SK-N-SH treated with all-trans-retinoic acid at 6 μM for 48 hours (cell line): ENCODE data around the gene APOC3.

Experiments used
- BACH2 ChIP-seq: fragments of 250-450 bp; sonication (Bioruptor Pico); IDR thresholded peaks from 2 replicates; pipeline ENCODE4 v1.9.0; 2021; ENCODE audit warnings: mild to moderate bottlenecking, borderline replicate concordance
- POU6F1 ChIP-seq: fragments of 250-450 bp; sonication (Bioruptor Pico); IDR thresholded peaks from 2 replicates; pipeline ENCODE4 v1.8.0; 2021; ENCODE audit warnings: low read depth, mild to moderate bottlenecking, moderate library complexity, borderline replicate concordance
- PPARA ChIP-seq: fragments of 250-450 bp; sonication (Bioruptor Pico); IDR thresholded peaks from 2 replicates; pipeline ENCODE4 v1.5.0; 2020; ENCODE audit warnings: mild to moderate bottlenecking, borderline replicate concordance
- ZFP3 ChIP-seq: fragments of 250-450 bp; sonication (Bioruptor Pico); IDR thresholded peaks from 2 replicates; pipeline ENCODE4 v1.5.0; 2020; ENCODE audit warnings: mild to moderate bottlenecking, moderate library complexity
- ZNF70 ChIP-seq: fragments of 450-650 bp; formaldehyde crosslinking; IDR thresholded peaks from 2 replicates; pipeline ENCODE4 v1.5.0; 2020; ENCODE audit warnings: mild to moderate bottlenecking, moderate library complexity
- TF ChIP-seq, protein P1 (sequence below): fragments of 250-450 bp; sonication (Bioruptor Pico); IDR thresholded peaks from 2 replicates; pipeline ENCODE4 v1.8.0; 2020; ENCODE audit warnings: mild to moderate bottlenecking, moderate library complexity, borderline replicate concordance
- TF ChIP-seq, protein P2 (sequence below): fragments of 250-450 bp; sonication (Bioruptor Pico); IDR thresholded peaks from 2 replicates; pipeline ENCODE4 v1.5.1; 2021; ENCODE audit warnings: mild to moderate bottlenecking, moderate library complexity

GRCh38 chr11:116865696-116866095, 36.0 kb downstream of the APOC3 start:
- TF ChIP-seq ZFP3 (CRISPR knock-in tag), result no peak
- TF ChIP-seq ZNF70 (CRISPR knock-in tag), result no peak
- TF ChIP-seq, protein P1, sequence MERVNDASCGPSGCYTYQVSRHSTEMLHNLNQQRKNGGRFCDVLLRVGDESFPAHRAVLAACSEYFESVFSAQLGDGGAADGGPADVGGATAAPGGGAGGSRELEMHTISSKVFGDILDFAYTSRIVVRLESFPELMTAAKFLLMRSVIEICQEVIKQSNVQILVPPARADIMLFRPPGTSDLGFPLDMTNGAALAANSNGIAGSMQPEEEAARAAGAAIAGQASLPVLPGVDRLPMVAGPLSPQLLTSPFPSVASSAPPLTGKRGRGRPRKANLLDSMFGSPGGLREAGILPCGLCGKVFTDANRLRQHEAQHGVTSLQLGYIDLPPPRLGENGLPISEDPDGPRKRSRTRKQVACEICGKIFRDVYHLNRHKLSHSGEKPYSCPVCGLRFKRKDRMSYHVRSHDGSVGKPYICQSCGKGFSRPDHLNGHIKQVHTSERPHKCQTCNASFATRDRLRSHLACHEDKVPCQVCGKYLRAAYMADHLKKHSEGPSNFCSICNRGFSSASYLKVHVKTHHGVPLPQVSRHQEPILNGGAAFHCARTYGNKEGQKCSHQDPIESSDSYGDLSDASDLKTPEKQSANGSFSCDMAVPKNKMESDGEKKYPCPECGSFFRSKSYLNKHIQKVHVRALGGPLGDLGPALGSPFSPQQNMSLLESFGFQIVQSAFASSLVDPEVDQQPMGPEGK (CRISPR knock-in tag), result no peak
- TF ChIP-seq, protein P2, sequence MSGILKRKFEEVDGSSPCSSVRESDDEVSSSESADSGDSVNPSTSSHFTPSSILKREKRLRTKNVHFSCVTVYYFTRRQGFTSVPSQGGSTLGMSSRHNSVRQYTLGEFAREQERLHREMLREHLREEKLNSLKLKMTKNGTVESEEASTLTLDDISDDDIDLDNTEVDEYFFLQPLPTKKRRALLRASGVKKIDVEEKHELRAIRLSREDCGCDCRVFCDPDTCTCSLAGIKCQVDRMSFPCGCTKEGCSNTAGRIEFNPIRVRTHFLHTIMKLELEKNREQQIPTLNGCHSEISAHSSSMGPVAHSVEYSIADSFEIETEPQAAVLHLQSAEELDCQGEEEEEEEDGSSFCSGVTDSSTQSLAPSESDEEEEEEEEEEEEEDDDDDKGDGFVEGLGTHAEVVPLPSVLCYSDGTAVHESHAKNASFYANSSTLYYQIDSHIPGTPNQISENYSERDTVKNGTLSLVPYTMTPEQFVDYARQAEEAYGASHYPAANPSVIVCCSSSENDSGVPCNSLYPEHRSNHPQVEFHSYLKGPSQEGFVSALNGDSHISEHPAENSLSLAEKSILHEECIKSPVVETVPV (CRISPR knock-in tag), result no peak
- TF ChIP-seq PPARA, result no peak
- TF ChIP-seq BACH2 (CRISPR knock-in tag), result no peak
- no peak for TF ChIP-seq POU6F1 (CRISPR knock-in tag)
